ENCODE measurements around the gene CTXND2. TPM values are rescaled to one million over a fixed set of nuclear protein-coding genes. Genes with fewer than 3 reads are reported as not detected.

CTXND2 gene
- total and polyA plus RNA-seq, 9 of the 15 experiments (the other 6 are each of a cell fraction or from before 2014, with no cell fraction given) = not detected

DNA sequence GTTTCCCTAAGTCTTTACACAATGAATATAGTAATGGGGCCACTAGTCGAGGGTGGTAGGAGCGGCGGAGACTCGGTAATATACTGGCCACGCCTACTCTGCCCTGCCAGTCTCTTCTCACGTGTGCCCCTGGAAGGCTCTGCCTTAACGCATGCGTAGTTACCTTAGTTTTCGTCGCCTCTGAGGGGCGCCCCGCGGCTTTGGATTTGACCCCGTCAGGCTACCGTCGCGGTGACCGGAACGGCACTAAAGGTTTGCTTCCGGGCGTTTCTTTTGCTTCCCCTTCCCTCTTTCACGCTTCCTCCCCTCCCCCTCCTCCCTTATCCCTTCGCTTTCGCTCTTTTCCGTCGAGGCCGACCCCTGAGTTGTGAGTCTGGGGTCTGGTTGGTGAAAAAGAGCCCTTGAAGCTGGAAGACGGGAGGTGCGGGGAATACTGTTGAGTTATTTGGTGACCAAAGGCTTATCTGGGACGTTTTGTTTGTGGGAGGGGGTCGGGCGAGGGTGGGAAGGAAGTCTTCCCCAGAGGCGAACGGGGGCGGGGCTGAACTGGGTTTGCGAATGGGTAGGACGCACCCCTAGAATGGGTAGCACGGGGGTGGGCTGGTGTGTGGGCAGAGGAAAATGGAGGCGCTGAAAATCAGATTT is 39.3 kb downstream of the CTXND2 start, which contains the start of gene SETDB1 (continued):
- TF ChIP-seq HMGN3 (IDR thresholded peaks at IDR 0.05; ENCODE audit: borderline replicate concordance, extremely low read depth, insufficient read length, low read depth, low read length) (no peak), FUS (optimal IDR thresholded peaks at IDR 0.05; ENCODE audit: low read depth, low read length) (no peak), ZFP1 (CRISPR knock-in tag; IDR thresholded peaks at IDR 0.05) (no peak), SIX5 (IDR thresholded peaks at IDR 0.05; ENCODE audit: borderline replicate concordance in 1 of 2, insufficient read depth in 1 of 2, low read depth in 1 of 2, low read length in 2 of 2) (peak in 1 of 2 experiments; percentile 30; a peak in 1 of 4 replicates), SIN3A (IDR thresholded peaks at IDR 0.05; ENCODE audit: borderline replicate concordance in 2 of 2, control insufficient read depth in 1 of 2, low read depth in 2 of 2, low read length in 2 of 2) (peak; percentile 67 to 73; a peak in 1 of 4 replicates), ZC3H11A (IDR thresholded peaks at IDR 0.05; ENCODE audit: low read depth, low read length) (0 out of 2 replicates have a peak, but pooled peaks have one; percentile 40), KAT2B (IDR thresholded peaks at IDR 0.05; ENCODE audit: low read depth, low read length) (no peak)
- TF ChIP-seq, protein P1, sequence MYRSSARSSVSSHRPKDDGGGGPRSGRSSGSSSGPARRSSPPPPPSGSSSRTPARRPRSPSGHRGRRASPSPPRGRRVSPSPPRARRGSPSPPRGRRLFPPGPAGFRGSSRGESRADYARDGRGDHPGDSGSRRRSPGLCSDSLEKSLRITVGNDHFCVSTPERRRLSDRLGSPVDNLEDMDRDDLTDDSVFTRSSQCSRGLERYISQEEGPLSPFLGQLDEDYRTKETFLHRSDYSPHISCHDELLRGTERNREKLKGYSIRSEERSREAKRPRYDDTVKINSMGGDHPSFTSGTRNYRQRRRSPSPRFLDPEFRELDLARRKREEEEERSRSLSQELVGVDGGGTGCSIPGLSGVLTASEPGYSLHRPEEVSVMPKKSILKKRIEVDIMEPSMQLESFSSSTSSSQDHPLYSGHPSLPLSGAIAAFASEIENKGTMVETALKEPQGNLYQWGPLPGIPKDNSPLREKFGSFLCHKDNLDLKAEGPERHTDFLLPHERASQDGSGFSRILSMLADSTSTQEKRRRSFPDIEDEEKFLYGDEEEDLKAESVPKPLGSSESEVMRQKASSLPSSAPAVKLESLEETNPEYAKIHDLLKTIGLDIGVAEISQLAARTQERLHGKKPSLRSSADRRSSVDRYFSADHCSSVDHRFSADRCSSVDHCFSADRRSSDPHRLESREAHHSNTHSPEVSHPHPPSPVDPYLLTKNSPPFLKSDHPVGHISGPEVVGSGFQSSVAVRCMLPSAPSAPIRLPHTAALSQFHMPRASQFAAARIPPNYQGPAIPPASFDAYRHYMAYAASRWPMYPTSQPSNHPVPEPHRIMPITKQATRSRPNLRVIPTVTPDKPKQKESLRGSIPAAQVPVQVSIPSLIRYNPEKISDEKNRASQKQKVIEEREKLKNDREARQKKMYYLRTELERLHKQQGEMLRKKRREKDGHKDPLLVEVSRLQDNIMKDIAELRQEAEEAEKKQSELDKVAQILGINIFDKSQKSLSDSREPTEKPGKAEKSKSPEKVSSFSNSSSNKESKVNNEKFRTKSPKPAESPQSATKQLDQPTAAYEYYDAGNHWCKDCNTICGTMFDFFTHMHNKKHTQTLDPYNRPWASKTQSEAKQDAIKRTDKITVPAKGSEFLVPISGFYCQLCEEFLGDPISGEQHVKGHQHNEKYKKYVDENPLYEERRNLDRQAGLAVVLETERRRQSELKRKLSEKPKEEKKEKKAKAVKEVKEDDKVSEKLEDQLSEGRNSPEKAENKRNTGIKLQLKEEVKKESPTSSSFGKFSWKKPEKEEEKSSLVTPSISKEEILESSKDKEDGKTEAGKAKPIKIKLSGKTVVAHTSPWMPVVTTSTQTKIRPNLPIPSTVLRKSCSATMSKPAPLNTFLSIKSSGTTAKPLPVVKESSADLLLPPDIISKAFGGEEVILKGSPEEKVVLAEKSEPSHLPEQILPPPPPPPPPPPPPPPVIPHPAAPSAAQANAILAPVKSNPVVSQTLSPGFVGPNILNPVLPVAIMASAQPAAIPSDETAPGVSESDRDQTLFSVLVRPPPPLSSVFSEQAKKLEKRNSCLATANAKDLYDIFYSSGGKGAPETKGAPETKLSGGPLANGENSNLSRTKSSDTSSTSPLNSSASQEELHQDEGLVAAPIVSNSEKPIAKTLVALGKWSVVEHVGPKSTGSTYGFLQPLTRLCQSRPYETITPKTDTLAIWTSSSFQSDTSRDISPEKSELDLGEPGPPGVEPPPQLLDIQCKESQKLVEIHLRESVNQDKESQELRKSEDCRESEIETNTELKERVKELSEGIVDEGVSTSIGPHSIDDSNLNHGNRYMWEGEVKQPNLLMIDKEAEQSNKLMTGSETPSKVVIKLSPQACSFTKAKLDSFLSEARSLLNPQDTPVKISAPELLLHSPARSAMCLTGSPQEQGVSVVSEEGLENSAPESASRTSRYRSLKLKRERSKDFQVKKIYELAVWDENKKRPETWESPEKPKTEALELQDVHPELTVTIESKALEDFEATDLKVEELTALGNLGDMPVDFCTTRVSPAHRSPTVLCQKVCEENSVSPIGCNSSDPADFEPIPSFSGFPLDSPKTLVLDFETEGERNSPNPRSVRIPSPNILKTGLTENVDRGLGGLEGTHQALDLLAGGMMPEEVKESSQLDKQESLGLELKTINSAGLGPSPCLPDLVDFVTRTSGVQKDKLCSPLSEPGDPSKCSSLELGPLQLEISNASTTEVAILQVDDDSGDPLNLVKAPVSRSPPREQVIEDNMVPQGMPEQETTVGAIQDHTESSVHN (IDR thresholded peaks at IDR 0.05; ENCODE audit: borderline replicate concordance in 1 of 2, low read depth in 1 of 2) = no peak
- TF ChIP-seq, protein P2, sequence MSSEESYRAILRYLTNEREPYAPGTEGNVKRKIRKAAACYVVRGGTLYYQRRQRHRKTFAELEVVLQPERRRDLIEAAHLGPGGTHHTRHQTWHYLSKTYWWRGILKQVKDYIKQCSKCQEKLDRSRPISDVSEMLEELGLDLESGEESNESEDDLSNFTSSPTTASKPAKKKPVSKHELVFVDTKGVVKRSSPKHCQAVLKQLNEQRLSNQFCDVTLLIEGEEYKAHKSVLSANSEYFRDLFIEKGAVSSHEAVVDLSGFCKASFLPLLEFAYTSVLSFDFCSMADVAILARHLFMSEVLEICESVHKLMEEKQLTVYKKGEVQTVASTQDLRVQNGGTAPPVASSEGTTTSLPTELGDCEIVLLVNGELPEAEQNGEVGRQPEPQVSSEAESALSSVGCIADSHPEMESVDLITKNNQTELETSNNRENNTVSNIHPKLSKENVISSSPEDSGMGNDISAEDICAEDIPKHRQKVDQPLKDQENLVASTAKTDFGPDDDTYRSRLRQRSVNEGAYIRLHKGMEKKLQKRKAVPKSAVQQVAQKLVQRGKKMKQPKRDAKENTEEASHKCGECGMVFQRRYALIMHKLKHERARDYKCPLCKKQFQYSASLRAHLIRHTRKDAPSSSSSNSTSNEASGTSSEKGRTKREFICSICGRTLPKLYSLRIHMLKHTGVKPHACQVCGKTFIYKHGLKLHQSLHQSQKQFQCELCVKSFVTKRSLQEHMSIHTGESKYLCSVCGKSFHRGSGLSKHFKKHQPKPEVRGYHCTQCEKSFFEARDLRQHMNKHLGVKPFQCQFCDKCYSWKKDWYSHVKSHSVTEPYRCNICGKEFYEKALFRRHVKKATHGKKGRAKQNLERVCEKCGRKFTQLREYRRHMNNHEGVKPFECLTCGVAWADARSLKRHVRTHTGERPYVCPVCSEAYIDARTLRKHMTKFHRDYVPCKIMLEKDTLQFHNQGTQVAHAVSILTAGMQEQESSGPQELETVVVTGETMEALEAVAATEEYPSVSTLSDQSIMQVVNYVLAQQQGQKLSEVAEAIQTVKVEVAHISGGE (CRISPR knock-in tag; IDR thresholded peaks at IDR 0.05) = peak; percentile 66 to 96 (median 85)
- TF ChIP-seq, protein P3, sequence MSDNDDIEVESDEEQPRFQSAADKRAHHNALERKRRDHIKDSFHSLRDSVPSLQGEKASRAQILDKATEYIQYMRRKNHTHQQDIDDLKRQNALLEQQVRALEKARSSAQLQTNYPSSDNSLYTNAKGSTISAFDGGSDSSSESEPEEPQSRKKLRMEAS (CRISPR knock-in tag; IDR thresholded peaks at IDR 0.05) = peak; percentile 65
